Measurements from ENCODE around the gene COQ8A.

The COQ8A gene

GRCh38 chr1:226894826-226895225 lies 45.3 kb upstream of the COQ8A start:
- H3K4me1 ChIP-seq (ENCODE audit: insufficient read depth, low read length), result no peaks in the 10 kb centered on the region
- H3K4me3 ChIP-seq (ENCODE audit: low read depth in 1 of 2, low read length in 2 of 2), result no peak overlapping the region
- no peaks in the 10 kb centered on the region for H4K20me1 ChIP-seq (ENCODE audit: insufficient read depth, low read length)
- H3K79me2 ChIP-seq (ENCODE audit: insufficient read depth, low read length), result no peaks in the 10 kb centered on the region
- H3K36me3 ChIP-seq (ENCODE audit: insufficient read depth, low read length), result no peaks in the 10 kb centered on the region
- no peak overlapping the region for H3K27ac ChIP-seq (ENCODE audit: low read length)
- H2AFZ ChIP-seq (ENCODE audit: low read depth, low read length), result no peak overlapping the region
- H3K9me3 ChIP-seq (ENCODE audit: insufficient read depth, low read length, severe bottlenecking), result no peaks in the 10 kb centered on the region
- TF ChIP-seq CTCF (IDR thresholded peaks at IDR 0.05; ENCODE audit: borderline replicate concordance, extremely low read depth, low read length, poor library complexity, severe bottlenecking), result no peak
- TF ChIP-seq EZH2 (IDR thresholded peaks at IDR 0.05; ENCODE audit: borderline replicate concordance, low read depth, low read length, severe bottlenecking), result no peak
- no peak overlapping the region for H3K9ac ChIP-seq (ENCODE audit: low read depth, low read length)
- H3K4me2 ChIP-seq (ENCODE audit: insufficient read depth, low read length), result no peak overlapping the region
- no peaks in the 10 kb centered on the region for H3K27me3 ChIP-seq (ENCODE audit: insufficient read depth, low read length, poor library complexity)
- DNase-seq (no peak), ATAC-seq (ENCODE audit: insufficient read depth, low read depth) (no peak)

- no peaks in the 10 kb centered on the region for H3K27me3 ChIP-seq (ENCODE audit: insufficient read depth, low read length, poor library complexity)
- ATAC-seq (ENCODE audit: insufficient read depth, low read depth), result no peak
- H3K4me2 ChIP-seq (ENCODE audit: insufficient read depth, low read length), result no peak overlapping the region
- no peak overlapping the region for H2AFZ ChIP-seq (ENCODE audit: low read depth, low read length)
- no peak overlapping the region for H3K9ac ChIP-seq (ENCODE audit: low read depth, low read length)
- no peak for DNase-seq
- TF ChIP-seq EZH2 (IDR thresholded peaks at IDR 0.05; ENCODE audit: borderline replicate concordance, low read depth, low read length, severe bottlenecking) (no peak), CTCF (IDR thresholded peaks at IDR 0.05; ENCODE audit: borderline replicate concordance, extremely low read depth, low read length, poor library complexity, severe bottlenecking) (no peak)
- H3K4me1 ChIP-seq (ENCODE audit: insufficient read depth, low read length), result no peaks in the 10 kb centered on the region
- H4K20me1 ChIP-seq (ENCODE audit: insufficient read depth, low read length), result no peaks in the 10 kb centered on the region
- H3K9me3 ChIP-seq (ENCODE audit: insufficient read depth, low read length, severe bottlenecking), result no peaks in the 10 kb centered on the region
- no peak overlapping the region for H3K4me3 ChIP-seq (ENCODE audit: low read depth in 1 of 2, low read length in 2 of 2)
- no peaks in the 10 kb centered on the region for H3K36me3 ChIP-seq (ENCODE audit: insufficient read depth, low read length)
- H3K79me2 ChIP-seq (ENCODE audit: insufficient read depth, low read length), result no peaks in the 10 kb centered on the region
- no peak overlapping the region for H3K27ac ChIP-seq (ENCODE audit: low read length)
These were observed 44.5 kb upstream of the COQ8A start for GRCh38 chr1:226895644-226896043.

GRCh38 chr1:226898246-226898645 lies 41.8 kb upstream of the COQ8A start:
- no peak overlapping the region for H3K4me3 ChIP-seq (ENCODE audit: low read depth in 1 of 2, low read length in 2 of 2)
- no peak overlapping the region for H3K9ac ChIP-seq (ENCODE audit: low read depth, low read length)
- H2AFZ ChIP-seq (ENCODE audit: low read depth, low read length), result no peak overlapping the region
- no peaks in the 10 kb centered on the region; the same call in 1 of the 2 replicates for H4K20me1 ChIP-seq (ENCODE audit: insufficient read depth, low read length)
- H3K27me3 ChIP-seq (ENCODE audit: insufficient read depth, low read length, poor library complexity), result peaks cover 3% of the 10 kb centered on the region
- H3K79me2 ChIP-seq (ENCODE audit: insufficient read depth, low read length), result no peaks in the 10 kb centered on the region
- H3K4me2 ChIP-seq (ENCODE audit: insufficient read depth, low read length), result no peak overlapping the region
- H3K36me3 ChIP-seq (ENCODE audit: insufficient read depth, low read length), result no peaks in the 10 kb centered on the region
- no peak for DNase-seq
- no peak for TF ChIP-seq EZH2 (IDR thresholded peaks at IDR 0.05; ENCODE audit: borderline replicate concordance, low read depth, low read length, severe bottlenecking)
- TF ChIP-seq CTCF (IDR thresholded peaks at IDR 0.05; ENCODE audit: borderline replicate concordance, extremely low read depth, low read length, poor library complexity, severe bottlenecking), result no peak
- H3K9me3 ChIP-seq (ENCODE audit: insufficient read depth, low read length, severe bottlenecking), result no peaks in the 10 kb centered on the region
- no peaks in the 10 kb centered on the region for H3K4me1 ChIP-seq (ENCODE audit: insufficient read depth, low read length)
- no peak overlapping the region for H3K27ac ChIP-seq (ENCODE audit: low read length)
- no peak for ATAC-seq (ENCODE audit: insufficient read depth, low read depth)

GRCh38 chr1:226901421-226901820 lies 38.7 kb upstream of the COQ8A start:
- no peaks in the 10 kb centered on the region for H3K36me3 ChIP-seq (ENCODE audit: insufficient read depth, low read length)
- TF ChIP-seq EZH2 (IDR thresholded peaks at IDR 0.05; ENCODE audit: borderline replicate concordance, low read depth, low read length, severe bottlenecking) (no peak), CTCF (IDR thresholded peaks at IDR 0.05; ENCODE audit: borderline replicate concordance, extremely low read depth, low read length, poor library complexity, severe bottlenecking) (no peak)
- H3K4me1 ChIP-seq (ENCODE audit: insufficient read depth, low read length), result no peaks in the 10 kb centered on the region
- H3K27ac ChIP-seq (ENCODE audit: low read length), result no peak overlapping the region
- ATAC-seq (ENCODE audit: insufficient read depth, low read depth) (no peak), DNase-seq (no peak)
- no peak overlapping the region for H3K4me2 ChIP-seq (ENCODE audit: insufficient read depth, low read length)
- H2AFZ ChIP-seq (ENCODE audit: low read depth, low read length), result no peak overlapping the region
- H3K27me3 ChIP-seq (ENCODE audit: insufficient read depth, low read length, poor library complexity), result peaks cover 11% of the 10 kb centered on the region
- no peak overlapping the region for H3K4me3 ChIP-seq (ENCODE audit: low read depth in 1 of 2, low read length in 2 of 2)
- H3K79me2 ChIP-seq (ENCODE audit: insufficient read depth, low read length), result no peaks in the 10 kb centered on the region
- H4K20me1 ChIP-seq (ENCODE audit: insufficient read depth, low read length), result no peaks in the 10 kb centered on the region; the same call in 1 of the 2 replicates
- no peaks in the 10 kb centered on the region for H3K9me3 ChIP-seq (ENCODE audit: insufficient read depth, low read length, severe bottlenecking)
- H3K9ac ChIP-seq (ENCODE audit: low read depth, low read length), result no peak overlapping the region

All from DND-41 (cell line).